Esophagus muscularis mucosa (tissue), 4 donors: Measurements from ENCODE around the gene MYH6. TPM values are rescaled to one million over a fixed set of nuclear protein-coding genes. Genes with fewer than 3 reads are reported as not detected.

Source experiments
- DNase-seq: peaks from one replicate; pipeline ENCODE4 v3.0.0-alpha.2; 2017; ENCODE audit errors: extremely low spot score
- H3K27ac ChIP-seq, 4 donors: fragments of 200-600 bp; sonication (generic); replicated peaks in 1 of 4; 1 replicate in 3 of 4; 2 replicates in 1 of 4; pipeline ENCODE4 v1.5.1; 2016 to 2019; ENCODE audit warnings: mild to moderate bottlenecking in 1 of 4
- H3K27me3 ChIP-seq, 4 donors: fragments of 200-600 bp; sonication (generic); one replicate each; pipeline versions ENCODE4 v1.5.1 to v1.6.0; 2016 to 2019
- H3K36me3 ChIP-seq, 4 donors: fragments of 200-600 bp; sonication (generic); one replicate each; pipeline ENCODE4 v1.5.1; 2016 to 2019
- H3K4me1 ChIP-seq, 4 donors: fragments of 200-600 bp; sonication (generic); one replicate each; pipeline ENCODE4 v1.5.1; 2016 to 2019
- H3K4me3 ChIP-seq, 4 donors: fragments of 200-600 bp; sonication (generic); 1 replicate in 2 of 4; 2 replicates in 2 of 4; pipeline ENCODE4 v1.5.1; 2016 to 2019; ENCODE audit warnings: mild to moderate bottlenecking in 4 of 4, moderate library complexity in 1 of 4
- H3K9me3 ChIP-seq, 4 donors: fragments of 200-600 bp; sonication (generic); 1 replicate in 3 of 4; 2 replicates in 1 of 4; pipeline ENCODE4 v1.5.1; 2016 to 2019
- CTCF ChIP-seq, 3 experiments: fragments of 200-600 bp in 2 of 3; fragments of 450-650 bp in 1 of 3; sonication (generic) in 2 of 3; IDR thresholded peaks; one replicate each; pipeline ENCODE4 v1.5.1; 2017 to 2019; ENCODE audit warnings: antibody characterized with exemption in 3 of 3, mild to moderate bottlenecking in 2 of 3, moderate library complexity in 1 of 3
- EP300 ChIP-seq: sonication (generic); formaldehyde crosslinking; IDR thresholded peaks from one replicate; pipeline ENCODE4 v1.6.1; 2017; ENCODE audit warnings: antibody characterized with exemption
- POLR2A ChIP-seq: fragments of 450-650 bp; IDR thresholded peaks from one replicate; pipeline ENCODE4 v1.6.1; 2017; ENCODE audit warnings: antibody characterized with exemption, moderate library complexity, mild to moderate bottlenecking, low read depth
- POLR2AphosphoS5 ChIP-seq, 2 donors: sonication (generic); formaldehyde crosslinking; IDR thresholded peaks; one replicate each; pipeline ENCODE4 v1.6.1; 2017; ENCODE audit warnings: antibody characterized with exemption in 2 of 2
- WGBS: methylation state at CpG from one replicate; pipeline ENCODE4 v1.1.5; 2018; 5-methylcytosine and 5-hydroxymethylcytosine counted together
- intact Hi-C: fragments of 100-400 bp; cut with DNase I; formaldehyde crosslinking; loops from one replicate; pipeline ENCODE4 v1.15.1; 2023
- total RNA-seq, 4 donors: library from RNA; depleted of rRNA; stranded (reverse); fragments of >200 nt; gene quantifications; one replicate each; pipeline versions ENCODE4 v1.1.0 to v1.2.1, GENCODE V29; 2016

MYH6 gene
- total RNA-seq, 4 donors from 2014 or later: under 0.01 to 0.06 (median under 0.01) TPM; not detected in 1

GRCh38 chr14:23449314-23449713 is 41.2 kb upstream of the MYH6 start:
- H3K27me3 ChIP-seq: peaks cover 0 to 21% (median 0%) of the 10 kb centered on the region in 4 donors

GRCh38 chr14:23447361-23448350 is 39.6 kb upstream of the MYH6 start:
- intact Hi-C loops: no loop called here
- Histone ChIP-seq H3K4me3 (no peak overlapping the region), H3K36me3 (no peaks in the 10 kb centered on the region), H3K4me1 (peaks cover 0 to 4% (median 0%) of the 10 kb centered on the region in 4 donors), H3K27ac (no peak overlapping the region), H3K9me3 (no peaks in the 10 kb centered on the region), H3K27me3 (peaks cover 0 to 12% (median 0%) of the 10 kb centered on the region in 4 donors)
- DNase-seq: no peak
- TF ChIP-seq EP300 (no peak), CTCF (IDR thresholded peaks at IDR 0.05) (no peak), POLR2AphosphoS5 (IDR thresholded peaks at IDR 0.05) (no peak), POLR2A (no peak)
- 83% methylated on average over 7 of the region's 7 CpGs for WGBS

More at GRCh38 chr14:23449314-23449713, 41.2 kb upstream of the MYH6 start:
- intact Hi-C loops: no loop called here
- Histone ChIP-seq H3K4me3 (no peak overlapping the region), H3K9me3 (no peaks in the 10 kb centered on the region), H3K27ac (no peak overlapping the region), H3K36me3 (no peaks in the 10 kb centered on the region), H3K4me1 (peaks cover 0 to 4% (median 0%) of the 10 kb centered on the region in 4 donors)
- no peak for DNase-seq
- TF ChIP-seq POLR2AphosphoS5 (IDR thresholded peaks at IDR 0.05) (no peak), EP300 (no peak), CTCF (IDR thresholded peaks at IDR 0.05) (no peak), POLR2A (no peak)
- WGBS: 45% methylated on average over 1 of the region's 1 CpG

- H3K27ac ChIP-seq: no peak overlapping the region
- no peak for DNase-seq
- TF ChIP-seq CTCF (IDR thresholded peaks at IDR 0.05) (no peak), POLR2A (no peak), EP300 (no peak), POLR2AphosphoS5 (IDR thresholded peaks at IDR 0.05) (no peak)
- intact Hi-C loops: no loop called here
- no peaks in the 10 kb centered on the region for H3K9me3 ChIP-seq
- H3K4me3 ChIP-seq: no peak overlapping the region
- 68% methylated on average over 4 of the region's 4 CpGs for WGBS
- H3K27me3 ChIP-seq: peaks cover 0 to 8% (median 0%) of the 10 kb centered on the region in 4 donors
- H3K36me3 ChIP-seq: no peaks in the 10 kb centered on the region
- peaks cover 0 to 8% (median 0%) of the 10 kb centered on the region in 4 donors for H3K4me1 ChIP-seq
These were observed 38.3 kb upstream of the MYH6 start for GRCh38 chr14:23446291-23446851.

GRCh38 chr14:23445773-23446172 is 37.7 kb upstream of the MYH6 start:
- Histone ChIP-seq H3K4me1 (peaks cover 0 to 8% (median 0%) of the 10 kb centered on the region in 4 donors), H3K27me3 (peaks cover 0 to 8% (median 0%) of the 10 kb centered on the region in 4 donors), H3K4me3 (no peak overlapping the region), H3K36me3 (no peaks in the 10 kb centered on the region), H3K27ac (no peak overlapping the region), H3K9me3 (no peaks in the 10 kb centered on the region)
- intact Hi-C loops: no loop called here
- TF ChIP-seq POLR2A (no peak), POLR2AphosphoS5 (IDR thresholded peaks at IDR 0.05) (no peak), EP300 (no peak), CTCF (IDR thresholded peaks at IDR 0.05) (no peak)
- no peak for DNase-seq
- WGBS: 67% methylated on average over 4 of the region's 4 CpGs
